HCT116 (cell line): Measurements from ENCODE around the gene SERPINH1.

Experiments
- EGR1 ChIP-seq: IDR thresholded peaks from 2 replicates; pipeline ENCODE4 v1.6.1; 2012; ENCODE audit warnings: low read depth
- POLR2A ChIP-seq: IDR thresholded peaks from 2 replicates; pipeline ENCODE4 v1.7.0; 2011; ENCODE audit warnings: borderline replicate concordance; ENCODE audit not compliant: insufficient read depth, insufficient read length; ENCODE audit errors: extremely low read depth
- POLR2AphosphoS5 ChIP-seq: IDR thresholded peaks from 2 replicates; pipeline ENCODE4 v1.6.1; 2011; ENCODE audit warnings: mild to moderate bottlenecking, low read depth, low read length, moderate library complexity
- SRF ChIP-seq: IDR thresholded peaks from 2 replicates; pipeline ENCODE4 v1.6.1; 2012; ENCODE audit warnings: low read depth
- TF ChIP-seq, protein P1 (sequence below), 3 experiments: fragments of 200-600 bp in 1 of 3; sonication (generic) in 1 of 3; IDR thresholded peaks in 2 of 3; conservative IDR thresholded peaks in 1 of 3; 2 replicates each; pipeline ENCODE4 v1.5.1; 2012 to 2017; ENCODE audit warnings: low read depth in 2 of 3, low read length in 2 of 3, antibody characterized with exemption in 1 of 3, borderline replicate concordance in 1 of 3, control low read depth in 1 of 3, mild to moderate bottlenecking in 1 of 3, mixed read lengths in 1 of 3, mixed run types in 1 of 3, moderate library complexity in 1 of 3; ENCODE audit not compliant: insufficient read depth in 1 of 3

- TF ChIP-seq POLR2A (no peak), SRF (no peak), POLR2AphosphoS5 (no peak), EGR1 (no peak)
- TF ChIP-seq, protein P1, sequence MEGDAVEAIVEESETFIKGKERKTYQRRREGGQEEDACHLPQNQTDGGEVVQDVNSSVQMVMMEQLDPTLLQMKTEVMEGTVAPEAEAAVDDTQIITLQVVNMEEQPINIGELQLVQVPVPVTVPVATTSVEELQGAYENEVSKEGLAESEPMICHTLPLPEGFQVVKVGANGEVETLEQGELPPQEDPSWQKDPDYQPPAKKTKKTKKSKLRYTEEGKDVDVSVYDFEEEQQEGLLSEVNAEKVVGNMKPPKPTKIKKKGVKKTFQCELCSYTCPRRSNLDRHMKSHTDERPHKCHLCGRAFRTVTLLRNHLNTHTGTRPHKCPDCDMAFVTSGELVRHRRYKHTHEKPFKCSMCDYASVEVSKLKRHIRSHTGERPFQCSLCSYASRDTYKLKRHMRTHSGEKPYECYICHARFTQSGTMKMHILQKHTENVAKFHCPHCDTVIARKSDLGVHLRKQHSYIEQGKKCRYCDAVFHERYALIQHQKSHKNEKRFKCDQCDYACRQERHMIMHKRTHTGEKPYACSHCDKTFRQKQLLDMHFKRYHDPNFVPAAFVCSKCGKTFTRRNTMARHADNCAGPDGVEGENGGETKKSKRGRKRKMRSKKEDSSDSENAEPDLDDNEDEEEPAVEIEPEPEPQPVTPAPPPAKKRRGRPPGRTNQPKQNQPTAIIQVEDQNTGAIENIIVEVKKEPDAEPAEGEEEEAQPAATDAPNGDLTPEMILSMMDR (IDR thresholded peaks at IDR 0.05 in 2 of 3, conservative IDR thresholded peaks at IDR 0.05 in 1 of 3; ENCODE audit: borderline replicate concordance in 1 of 3, insufficient read depth in 1 of 3, low read depth in 2 of 3, low read length in 2 of 3), result no peak
These were observed 53.7 kb downstream of the SERPINH1 start for GRCh38 chr11:75615751-75616150.
